GM19438 (cell line): Measurements from ENCODE around the gene MED25.

ENCODE experiments used
- ATAC-seq: cut with Tn5 transposase; IDR thresholded peaks from one replicate; pipeline ENCODE4 v1.9.1; 2021; ENCODE audit warnings: low read depth; ENCODE audit not compliant: unreplicated experiment

MED25 gene

GRCh38 chr19:49839713-49840112 is 21.6 kb downstream of the MED25 start:
- ATAC-seq: no peak

- ATAC-seq: no peak
Observed at GRCh38 chr19:49840321-49840720, 22.2 kb downstream of the MED25 start.

GRCh38 chr19:49840736-49841249 is 22.7 kb downstream of the MED25 start:
- ATAC-seq: no peak

- ATAC-seq: no peak
Observed at GRCh38 chr19:49843265-49843664, 25.2 kb downstream of the MED25 start.

- ATAC-seq: no peak
Observed at GRCh38 chr19:49844138-49845095, 26.3 kb downstream of the MED25 start.

- no peak for ATAC-seq
Observed at GRCh38 chr19:49845414-49845813, 27.3 kb downstream of the MED25 start.

- no peak for ATAC-seq
Observed at GRCh38 chr19:49846408-49846807, 28.3 kb downstream of the MED25 start.

GRCh38 chr19:49847731-49848696 is 29.9 kb downstream of the MED25 start:
- no peak for ATAC-seq

GRCh38 chr19:49848938-49849337 is 30.8 kb downstream of the MED25 start:
- ATAC-seq: no peak

- ATAC-seq: no peak
Observed at GRCh38 chr19:49849433-49850220, 31.5 kb downstream of the MED25 start.

GRCh38 chr19:49850221-49850486 is 32.1 kb downstream of the MED25 start:
- no peak for ATAC-seq

- peak; percentile 67 for ATAC-seq
Observed at GRCh38 chr19:49850487-49851342, 32.6 kb downstream of the MED25 start, which contains the start of gene PTOV1. PTOV1 (plus strand) TSS chr19:49851159.

- ATAC-seq: no peak
Observed at GRCh38 chr19:49851456-49852259, 33.6 kb downstream of the MED25 start.

GRCh38 chr19:49852631-49853126 is 34.6 kb downstream of the MED25 start:
- no peak for ATAC-seq

- ATAC-seq: no peak
Observed at GRCh38 chr19:49853852-49854377, 35.8 kb downstream of the MED25 start.

- no peak for ATAC-seq
Observed at GRCh38 chr19:49854378-49855263, 36.5 kb downstream of the MED25 start.

- no peak for ATAC-seq
Observed at GRCh38 chr19:49855277-49855675, 37.2 kb downstream of the MED25 start.
